HG03097 (cell line): Measurements from ENCODE around the gene PRPF31.
A peak's percentile ranks its signal among the peaks of the same experiment; 100 is the strongest.
"Not testable (repeated sequence)": the region's sequence is repeated elsewhere in the genome, so short reads cannot be mapped to it uniquely, and the experiment has no call there.

Experiments
- ATAC-seq: cut with Tn5 transposase; IDR thresholded peaks from one replicate; pipeline ENCODE4 v1.9.1; 2021; ENCODE audit not compliant: unreplicated experiment, low FRiP score

Gene PRPF31, protein sequence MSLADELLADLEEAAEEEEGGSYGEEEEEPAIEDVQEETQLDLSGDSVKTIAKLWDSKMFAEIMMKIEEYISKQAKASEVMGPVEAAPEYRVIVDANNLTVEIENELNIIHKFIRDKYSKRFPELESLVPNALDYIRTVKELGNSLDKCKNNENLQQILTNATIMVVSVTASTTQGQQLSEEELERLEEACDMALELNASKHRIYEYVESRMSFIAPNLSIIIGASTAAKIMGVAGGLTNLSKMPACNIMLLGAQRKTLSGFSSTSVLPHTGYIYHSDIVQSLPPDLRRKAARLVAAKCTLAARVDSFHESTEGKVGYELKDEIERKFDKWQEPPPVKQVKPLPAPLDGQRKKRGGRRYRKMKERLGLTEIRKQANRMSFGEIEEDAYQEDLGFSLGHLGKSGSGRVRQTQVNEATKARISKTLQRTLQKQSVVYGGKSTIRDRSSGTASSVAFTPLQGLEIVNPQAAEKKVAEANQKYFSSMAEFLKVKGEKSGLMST

GRCh38 chr19:54115109-54116063 lies at the start of gene PRPF31, which contains the start of gene TFPT:
PRPF31 (plus strand) TSS chr19:54115754; CDS start chr19:54118279, 2,525 bp downstream.
TFPT (minus strand) TSS chr19:54115657; CDS start chr19:54115269, 388 bp downstream.
- peak; percentile 69 for ATAC-seq

DNA sequence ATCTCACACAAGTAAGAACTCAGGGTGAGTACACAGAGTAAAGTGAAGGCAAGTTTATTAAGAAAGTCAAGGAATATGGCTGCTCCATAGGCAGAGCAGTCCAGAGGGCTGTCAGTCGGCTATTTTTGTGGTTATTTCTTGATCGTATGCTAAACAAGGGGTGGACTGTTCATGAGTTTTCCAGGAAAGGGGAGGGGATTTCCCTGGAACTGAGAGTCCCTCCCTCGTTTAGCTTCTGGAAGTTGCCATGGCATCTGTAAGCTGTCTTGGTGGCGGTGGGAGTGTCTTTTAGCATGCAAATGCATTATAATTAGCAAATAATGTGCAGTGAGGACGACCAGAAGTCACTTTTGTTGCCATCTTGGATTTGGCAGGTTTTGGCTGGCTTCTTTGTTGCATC lies 46.1 kb upstream of the PRPF31 start:
- no peak for ATAC-seq

- no peak for ATAC-seq
Measured at GRCh38 chr19:54073829-54074228, 41.7 kb upstream of the PRPF31 start.

DNA sequence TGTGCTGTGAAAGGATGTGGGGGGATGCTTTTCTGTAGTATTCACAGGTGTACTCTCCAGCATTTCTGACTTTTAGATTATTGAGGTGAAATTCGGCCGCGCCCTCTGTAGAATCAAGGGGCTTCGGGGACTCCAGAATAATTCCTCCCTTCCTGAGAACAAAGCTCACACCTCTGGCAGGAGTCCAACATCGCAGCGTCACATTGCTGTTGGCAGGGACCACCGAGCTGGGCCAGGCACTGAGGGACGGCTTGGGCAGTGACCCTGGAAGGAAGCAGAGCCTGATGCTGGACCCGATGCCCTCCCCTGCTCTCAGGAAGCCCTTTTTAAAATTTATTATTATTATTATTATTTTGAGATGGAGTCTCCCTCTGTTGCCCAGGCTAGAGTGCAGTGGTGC lies 40.7 kb upstream of the PRPF31 start:
- no peak for ATAC-seq

- no peak for ATAC-seq
Measured at GRCh38 chr19:54077334-54077733, 38.2 kb upstream of the PRPF31 start.

DNA sequence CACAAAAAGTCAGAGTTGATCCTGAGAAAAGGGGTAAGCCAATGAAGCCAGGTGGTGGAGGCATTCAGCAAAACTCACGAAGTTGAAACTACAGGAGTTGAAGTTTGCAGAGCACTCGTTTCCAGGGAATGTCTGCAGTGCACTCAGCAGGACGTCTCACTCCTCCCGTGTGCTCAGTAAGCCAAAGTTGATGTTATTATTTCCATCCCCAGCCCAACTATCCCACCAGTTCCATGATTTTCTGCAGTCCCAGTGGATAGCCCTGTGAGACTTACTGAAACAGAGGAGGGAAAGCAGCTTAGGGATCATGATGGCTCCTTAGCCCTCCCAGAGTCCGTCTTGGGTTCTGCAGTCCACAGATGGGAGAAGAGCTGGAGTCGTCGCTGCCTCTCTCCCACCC lies 34.5 kb upstream of the PRPF31 start, which contains the start of gene TARM1:
TARM1 (minus strand) TSS at position 334 of the 400 bp plus-strand sequence; CDS start at position 309, 25 bp downstream.
- ATAC-seq = no peak

DNA sequence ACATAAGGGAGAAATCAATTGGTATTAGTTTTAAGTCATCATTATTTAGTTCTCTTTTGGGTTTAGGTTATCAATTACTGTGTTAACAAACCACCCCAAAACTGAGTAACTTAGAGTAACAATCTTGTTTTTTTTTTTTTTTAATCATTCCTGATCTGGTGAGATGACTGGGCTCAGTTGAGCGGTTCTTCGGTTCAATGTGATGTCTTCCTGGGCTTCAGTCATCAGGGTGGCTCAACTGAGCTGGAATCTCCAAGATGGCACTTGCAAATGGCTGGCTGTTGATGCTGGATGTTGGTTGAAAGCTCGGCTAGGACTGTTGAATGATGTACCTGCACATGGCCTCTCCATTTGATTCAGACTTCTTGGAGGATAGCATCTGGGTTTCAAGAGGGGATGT lies 31.1 kb upstream of the PRPF31 start:
- no peak for ATAC-seq

DNA sequence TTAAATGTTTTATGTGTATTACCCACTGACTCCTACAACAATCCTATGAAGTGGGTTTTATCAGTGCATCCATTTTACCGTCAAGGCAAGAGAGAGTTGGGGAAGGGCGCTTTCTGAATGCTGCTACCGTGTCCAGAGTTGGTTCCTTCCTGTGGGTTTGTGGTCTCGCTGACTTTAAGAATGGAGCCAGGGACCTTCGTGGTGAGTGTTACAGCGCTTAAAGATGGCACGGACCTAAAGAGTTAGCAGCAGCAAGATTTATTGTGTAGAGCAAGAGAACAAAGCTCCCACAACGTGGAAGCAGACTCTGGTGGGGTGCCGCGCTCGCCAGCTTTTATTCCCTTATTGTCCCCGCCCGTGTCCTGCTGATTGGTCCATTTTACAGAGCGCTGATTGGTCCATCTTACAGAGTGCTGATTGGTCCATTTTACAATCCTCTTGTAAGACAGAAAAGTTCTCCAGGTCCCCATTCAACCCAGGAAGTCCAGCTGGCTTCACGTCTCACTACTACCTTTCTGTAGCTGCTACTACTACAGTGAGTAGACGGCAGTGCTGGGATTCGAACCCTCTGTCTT lies 21.0 kb upstream of the PRPF31 start:
- no peak for ATAC-seq

DNA sequence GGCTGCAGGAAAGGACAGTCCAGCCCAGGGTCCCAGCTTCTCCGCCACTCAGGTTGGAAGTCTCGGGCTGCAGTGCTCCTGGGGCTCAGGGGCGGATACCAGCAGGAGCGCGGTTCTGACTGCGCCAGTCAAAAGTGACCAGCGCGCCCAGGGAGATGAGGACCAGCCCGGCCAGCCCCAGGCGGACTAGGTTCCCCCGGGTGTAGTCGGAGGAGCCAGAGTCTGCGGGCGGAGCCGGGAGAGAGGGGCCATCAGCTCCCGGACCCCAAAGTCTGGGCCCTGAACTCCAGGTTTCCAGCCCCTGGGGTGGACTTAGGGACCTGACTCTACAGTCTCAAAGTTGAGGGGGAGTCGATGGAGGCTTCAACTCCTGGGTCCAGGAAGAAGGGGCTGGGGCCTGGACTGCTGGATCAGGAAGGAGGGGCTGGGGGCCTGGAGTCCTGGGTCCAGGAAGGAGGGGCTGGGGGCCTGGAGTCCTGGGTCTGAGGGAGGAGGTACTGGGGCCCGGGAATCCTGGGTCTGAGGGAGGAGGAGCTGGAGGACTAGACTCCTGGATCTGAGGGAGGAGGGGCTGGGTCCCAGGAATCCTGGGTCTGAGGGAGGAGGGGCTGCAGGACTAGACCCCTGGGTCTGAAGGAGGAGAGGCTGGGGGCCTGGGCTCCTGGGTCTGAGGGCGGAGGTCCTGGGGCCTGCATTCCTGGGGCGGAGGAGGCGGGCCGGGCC lies 20.3 kb upstream of the PRPF31 start:
- ATAC-seq = no peak

- ATAC-seq = not testable (repeated sequence)
Measured at GRCh38 chr19:54095859-54096616, 19.5 kb upstream of the PRPF31 start.

- ATAC-seq = no peak
Measured at GRCh38 chr19:54096617-54097106, 18.9 kb upstream of the PRPF31 start.

DNA sequence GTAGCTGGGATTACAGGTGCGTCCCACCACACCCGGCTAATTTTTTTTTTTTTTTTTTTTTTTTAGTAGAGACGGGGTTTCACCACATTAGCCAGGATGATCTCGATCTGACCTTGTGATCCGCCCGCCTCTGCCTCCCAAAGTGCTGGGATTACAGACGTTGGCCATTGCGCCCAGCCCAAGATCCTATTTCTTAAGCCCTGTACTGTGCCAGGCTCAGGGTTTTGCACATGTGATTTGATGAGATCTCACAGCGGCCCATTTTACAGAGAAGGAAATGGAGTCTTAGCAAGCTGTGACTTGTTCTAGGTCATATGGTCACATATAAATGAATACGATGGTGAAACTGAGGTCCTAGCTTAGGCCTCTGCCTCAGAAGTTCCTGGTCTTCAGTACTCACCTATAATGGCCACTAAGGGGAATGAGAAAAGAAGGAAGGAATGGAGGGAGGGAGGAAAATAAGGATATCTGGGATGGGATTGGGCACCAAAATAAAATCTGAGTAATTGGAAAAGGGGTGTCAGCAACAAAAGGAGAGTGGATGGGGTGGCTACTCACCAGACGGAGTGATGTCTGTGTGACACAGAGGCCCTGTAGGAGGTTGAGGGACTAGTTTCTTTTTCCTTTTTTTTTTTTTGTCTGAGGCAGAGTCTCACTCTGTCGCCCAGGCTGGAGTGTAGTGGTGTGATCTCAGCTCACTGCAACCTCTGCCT lies 16.2 kb upstream of the PRPF31 start:
- no peak for ATAC-seq

DNA sequence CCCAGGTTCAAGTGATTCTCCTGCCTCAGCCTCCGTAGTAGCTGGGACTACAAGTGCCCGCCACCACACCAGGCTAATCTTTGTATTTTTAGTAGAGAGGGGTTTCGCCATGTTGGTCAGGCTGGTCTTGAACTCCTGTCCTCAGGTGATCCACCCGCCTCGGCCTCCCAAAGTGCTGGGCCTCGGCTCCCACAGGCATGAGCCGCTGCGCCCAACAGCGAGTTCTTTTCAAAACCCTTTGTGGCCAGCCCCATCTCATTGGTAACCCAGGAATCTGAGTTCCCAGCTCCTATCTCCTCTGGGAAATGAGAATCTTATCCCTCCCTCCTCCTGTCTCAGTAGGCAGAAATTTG lies 15.7 kb upstream of the PRPF31 start:
- not testable (repeated sequence) for ATAC-seq

GRCh38 chr19:54100561-54100960 lies 15.0 kb upstream of the PRPF31 start, which contains the start of gene OSCAR:
OSCAR (minus strand) TSS chr19:54100803; CDS start chr19:54100792, 11 bp downstream.
- no peak for ATAC-seq

- peak; percentile 91 for ATAC-seq
Measured at GRCh38 chr19:54102421-54103169, 13.0 kb upstream of the PRPF31 start, which contains the start of gene NDUFA3. NDUFA3 (plus strand) TSS chr19:54102855; CDS start chr19:54102879, 24 bp downstream.

DNA sequence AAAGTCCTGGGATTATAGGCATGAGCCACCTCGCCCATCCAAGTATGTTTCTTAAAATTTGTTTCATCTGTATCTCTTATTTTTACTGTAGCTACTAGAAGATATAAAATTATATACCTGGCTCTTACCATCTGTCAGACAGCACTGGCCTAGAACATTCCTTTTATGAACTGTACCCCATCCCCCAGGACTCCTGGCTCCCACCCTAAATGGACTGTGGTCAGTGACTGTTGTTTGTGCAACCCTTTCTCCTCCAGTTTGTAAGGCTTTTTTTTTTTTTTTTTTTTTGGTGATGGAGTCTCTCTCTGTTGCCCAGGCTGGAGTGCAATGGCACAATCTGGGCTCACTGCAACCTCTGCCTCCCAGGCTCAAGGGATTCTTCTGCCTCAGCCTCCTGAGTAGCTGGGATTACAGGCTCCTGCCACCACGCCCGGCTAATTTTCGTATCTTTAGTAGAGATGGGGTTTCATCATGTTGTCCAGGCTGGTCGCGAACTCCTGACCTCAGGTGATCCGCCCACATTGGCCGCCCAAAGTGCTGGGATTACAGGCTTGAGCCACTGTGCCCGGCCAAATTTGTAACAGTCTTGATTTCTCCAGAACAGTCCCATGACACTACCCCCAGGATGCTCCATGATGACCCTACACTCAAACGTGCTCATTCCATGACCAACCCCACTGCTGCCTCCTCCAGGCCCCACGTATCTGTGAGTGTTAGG lies 10.4 kb upstream of the PRPF31 start:
- no peak for ATAC-seq

DNA sequence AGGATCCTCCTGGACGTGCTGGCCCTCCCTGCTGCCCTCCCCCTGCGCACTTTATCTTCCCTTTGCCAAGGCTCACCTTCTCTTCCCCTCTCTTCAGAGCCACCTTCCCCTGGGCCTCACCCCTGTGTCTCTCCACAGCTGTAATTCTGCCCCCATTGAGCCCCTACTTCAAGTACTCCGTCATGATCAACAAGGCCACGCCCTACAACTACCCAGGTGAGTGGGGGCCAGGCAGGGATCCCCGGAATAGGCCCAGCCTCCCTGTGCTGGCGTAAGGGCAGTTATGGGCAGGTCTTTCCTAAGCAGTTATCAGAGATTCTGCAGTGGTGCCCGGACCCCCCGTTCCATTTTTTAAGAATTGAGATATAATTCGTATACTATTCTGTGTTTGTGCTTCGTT lies 9.8 kb upstream of the PRPF31 start:
- ATAC-seq = no peak
